GM12872 (cell line): Measurements from ENCODE around the gene EYS.

Experiments
- TF ChIP-seq, protein P1 (sequence below): IDR thresholded peaks from 3 replicates; pipeline ENCODE4 v1.5.1; 2011; ENCODE audit warnings: low read depth, mild to moderate bottlenecking, low read length, moderate library complexity; ENCODE audit not compliant: insufficient read depth

EYS gene

DNA sequence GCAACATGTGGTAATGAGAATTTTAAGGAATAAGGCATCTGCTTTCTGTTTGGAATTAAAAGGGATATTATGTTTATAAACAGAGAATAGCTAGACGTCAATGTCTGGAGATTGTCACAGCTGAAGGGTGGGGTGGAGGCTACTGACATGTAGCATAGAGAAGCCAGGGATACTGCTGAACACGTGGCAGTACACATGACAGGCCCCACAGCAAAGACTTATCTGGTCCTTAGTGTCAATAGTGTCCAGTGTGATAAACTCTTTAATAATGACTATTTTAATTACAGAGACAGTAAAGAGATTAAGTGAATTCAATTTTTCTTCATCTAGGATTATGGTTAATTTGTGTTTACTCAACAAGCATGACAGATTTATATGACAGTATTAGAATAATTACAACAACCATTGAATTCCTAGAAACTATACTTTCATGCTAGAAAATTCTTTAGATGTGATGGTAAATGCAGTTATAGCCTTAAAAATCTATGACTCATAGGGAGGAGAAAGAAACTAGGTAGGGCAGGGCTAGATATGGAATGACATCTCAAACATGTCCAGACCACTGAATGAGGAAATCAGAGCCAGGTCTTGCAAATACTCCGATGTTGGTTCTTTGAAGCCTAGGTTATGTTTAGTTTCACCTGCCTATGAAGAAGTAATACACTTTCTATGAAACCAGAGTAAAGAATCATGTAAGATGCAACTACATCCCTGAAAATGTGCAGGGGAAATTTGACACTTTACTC is 1671.9 kb downstream of the EYS start:
- TF ChIP-seq, protein P1, sequence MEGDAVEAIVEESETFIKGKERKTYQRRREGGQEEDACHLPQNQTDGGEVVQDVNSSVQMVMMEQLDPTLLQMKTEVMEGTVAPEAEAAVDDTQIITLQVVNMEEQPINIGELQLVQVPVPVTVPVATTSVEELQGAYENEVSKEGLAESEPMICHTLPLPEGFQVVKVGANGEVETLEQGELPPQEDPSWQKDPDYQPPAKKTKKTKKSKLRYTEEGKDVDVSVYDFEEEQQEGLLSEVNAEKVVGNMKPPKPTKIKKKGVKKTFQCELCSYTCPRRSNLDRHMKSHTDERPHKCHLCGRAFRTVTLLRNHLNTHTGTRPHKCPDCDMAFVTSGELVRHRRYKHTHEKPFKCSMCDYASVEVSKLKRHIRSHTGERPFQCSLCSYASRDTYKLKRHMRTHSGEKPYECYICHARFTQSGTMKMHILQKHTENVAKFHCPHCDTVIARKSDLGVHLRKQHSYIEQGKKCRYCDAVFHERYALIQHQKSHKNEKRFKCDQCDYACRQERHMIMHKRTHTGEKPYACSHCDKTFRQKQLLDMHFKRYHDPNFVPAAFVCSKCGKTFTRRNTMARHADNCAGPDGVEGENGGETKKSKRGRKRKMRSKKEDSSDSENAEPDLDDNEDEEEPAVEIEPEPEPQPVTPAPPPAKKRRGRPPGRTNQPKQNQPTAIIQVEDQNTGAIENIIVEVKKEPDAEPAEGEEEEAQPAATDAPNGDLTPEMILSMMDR, result no peak

GRCh38 chr6:64034291-64034690 is 1672.7 kb downstream of the EYS start:
- TF ChIP-seq, protein P1, result no peak

GRCh38 chr6:64023693-64024092 is 1683.3 kb downstream of the EYS start:
- TF ChIP-seq, protein P1, result no peak

- TF ChIP-seq, protein P1, result no peak
Observed at GRCh38 chr6:64014595-64014994, 1692.4 kb downstream of the EYS start.

GRCh38 chr6:64013011-64013410 is 1694.0 kb downstream of the EYS start:
- TF ChIP-seq, protein P1, result no peak

DNA sequence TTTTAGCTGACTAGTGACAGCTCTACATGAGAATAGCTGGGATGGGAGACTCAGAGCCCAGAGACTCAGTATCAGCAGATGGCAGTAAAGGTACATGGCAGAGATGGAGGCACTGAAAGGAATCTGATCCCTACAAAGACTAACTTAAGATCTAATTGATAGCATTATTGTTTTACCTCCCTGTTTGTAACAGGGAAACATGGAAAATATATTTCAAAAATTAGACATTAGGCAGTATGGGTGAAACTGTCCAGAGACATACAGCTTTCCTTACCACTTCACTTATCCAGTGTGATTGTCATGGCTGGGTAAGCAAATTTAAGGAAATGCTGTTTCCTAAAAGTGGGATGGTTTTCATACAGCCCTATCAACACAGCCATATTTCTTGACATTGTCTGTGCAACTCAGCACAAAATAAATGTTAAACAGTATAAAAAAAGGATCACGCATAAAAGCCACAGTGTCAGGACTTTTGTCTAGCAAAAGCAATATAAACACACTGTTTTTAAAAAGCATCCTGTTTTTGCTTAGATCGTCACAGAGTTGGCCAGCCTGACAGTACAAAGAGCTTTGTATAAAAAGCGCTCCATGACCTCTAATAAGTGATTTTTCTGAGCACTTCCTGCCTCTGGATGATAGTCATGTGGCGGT is 1694.5 kb downstream of the EYS start:
- TF ChIP-seq, protein P1, result peak; percentile 79

DNA sequence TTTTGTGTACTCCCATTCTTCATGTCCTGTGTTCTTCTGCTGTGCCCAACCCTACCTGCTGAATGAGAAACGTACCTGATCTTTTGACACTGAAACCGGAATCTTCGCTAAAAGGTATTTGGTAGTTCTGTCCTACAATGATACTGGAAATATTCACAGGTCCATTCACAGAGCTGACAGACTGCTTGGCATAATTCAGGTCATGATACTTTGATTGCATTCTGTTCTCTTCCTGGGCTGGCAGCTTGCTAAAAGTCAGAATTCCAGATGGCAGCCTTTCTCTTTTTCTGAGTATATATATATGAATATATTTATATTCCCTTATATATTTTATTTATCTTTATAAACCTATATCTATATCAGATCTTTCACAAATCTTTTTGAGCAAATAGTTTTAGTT is 1696.4 kb downstream of the EYS start:
- TF ChIP-seq, protein P1, result no peak
